ENCODE data around the gene FBF1. TPM values are rescaled to one million over a fixed set of nuclear protein-coding genes. Genes with fewer than 3 reads are reported as not detected.
"Not testable (repeated sequence)": the region's sequence is repeated elsewhere in the genome, so short reads cannot be mapped to it uniquely, and the experiment has no call there.

FBF1 gene
- total and polyA plus RNA-seq, 2 of the 8 experiments (the other 6 are each of a cell fraction or from before 2014, with no cell fraction given) = 8.1 to 13.1 TPM

GRCh38 chr17:75885860-75886259, 55.0 kb downstream of the FBF1 start:
- not testable (repeated sequence) for H3K56ac ChIP-seq (replicated peaks; ENCODE audit: insufficient read length, low read depth, low read length); H2BK15ac ChIP-seq (ENCODE audit: low read length); H4K8ac ChIP-seq (ENCODE audit: extremely low read depth, insufficient read depth, low read length); H3K4me1 ChIP-seq (replicated peaks in 1 of 4; ENCODE audit: control insufficient read depth in 3 of 4, insufficient read depth in 4 of 4, low read length in 3 of 4); H2BK20ac ChIP-seq (ENCODE audit: low read length); H3K79me2 ChIP-seq (ENCODE audit: control insufficient read depth in 1 of 2, insufficient read depth in 2 of 2, low read length in 2 of 2); H2AFZ ChIP-seq (ENCODE audit: low read length); H4K91ac ChIP-seq (replicated peaks; ENCODE audit: insufficient read length, low read length); H3K18ac ChIP-seq (ENCODE audit: extremely low read depth, low read length); H2BK12ac ChIP-seq (ENCODE audit: low read depth, low read length); H3K23ac ChIP-seq (ENCODE audit: insufficient read length); H3K36me3 ChIP-seq (ENCODE audit: control insufficient read depth in 2 of 4, insufficient read depth in 4 of 4, low read length in 3 of 4); H3K79me1 ChIP-seq (ENCODE audit: low read depth, low read length); H4K20me1 ChIP-seq (replicated peaks in 1 of 2; ENCODE audit: control insufficient read depth in 1 of 2, insufficient read depth in 2 of 2, low read length in 2 of 2); H3K9me3 ChIP-seq (ENCODE audit: insufficient read depth in 2 of 2, low read depth in 1 of 2, low read length in 1 of 2); H3K9ac ChIP-seq (replicated peaks in 1 of 4; ENCODE audit: extremely low read depth in 1 of 4, low read depth in 3 of 4, low read length in 3 of 4); H3K4me2 ChIP-seq (ENCODE audit: insufficient read depth in 1 of 2, low read depth in 2 of 2, low read length in 2 of 2); H4K5ac ChIP-seq (ENCODE audit: insufficient read length, low read depth, low read length); H3K4me3 ChIP-seq (ENCODE audit: extremely low read depth in 1 of 4, insufficient read depth in 2 of 4, low read depth in 3 of 4, low read length in 4 of 4); H3K27me3 ChIP-seq (replicated peaks in 1 of 4; ENCODE audit: control insufficient read depth in 3 of 4, extremely low read depth in 1 of 4, insufficient read depth in 3 of 4, low read length in 3 of 4); H3K14ac ChIP-seq (ENCODE audit: insufficient read length); FAIRE-seq; H2BK5ac ChIP-seq (ENCODE audit: low read depth, low read length); H2AK5ac ChIP-seq (ENCODE audit: low read depth, low read length); H3K23me2 ChIP-seq (ENCODE audit: low read depth, low read length); H3K27ac ChIP-seq (ENCODE audit: low read depth, low read length); H2BK120ac ChIP-seq (replicated peaks; ENCODE audit: low read depth, low read length); DNase-seq (ENCODE audit: low read depth in 1 of 2, low spot score in 2 of 2); H3K4ac ChIP-seq (replicated peaks; ENCODE audit: insufficient read length, low read depth, low read length)
- ChIA-PET POLR2A (ENCODE audit: partially characterized antibody) (interaction anchor here (3.3 to 6.3 kb wide), 2 partner anchors 12 to 19 kb away, joined by 9 to 40 read pairs; partner anchors contain the start of genes MRPL38 and TRIM65), CTCF (ENCODE audit: partially characterized antibody) (interaction anchor here (0.6 to 51.3 kb wide), 7 partner anchors 8 to 488 kb away, joined by 3 to 885 read pairs (median 3); partner anchors contain the start of gene CDK3)
- 91% methylated on average over 9 of the region's 9 CpGs; no CpG with 5 or more reads in 1 of the 2 experiments for WGBS, 2 experiments (ENCODE audit: extremely low coverage in 1 of 2, insufficient coverage in 1 of 2, insufficient read length in 1 of 2, insufficient replicate concordance in 2 of 2, low coverage in 1 of 2, low lambda C conversion rate in 2 of 2, missing lambda C conversion rate in 1 of 2)
